ENCODE results near the gene LRBA.
"Not testable (repeated sequence)": the region's sequence is repeated elsewhere in the genome, so short reads cannot be mapped to it uniquely, and the experiment has no call there.

The LRBA gene

DNA sequence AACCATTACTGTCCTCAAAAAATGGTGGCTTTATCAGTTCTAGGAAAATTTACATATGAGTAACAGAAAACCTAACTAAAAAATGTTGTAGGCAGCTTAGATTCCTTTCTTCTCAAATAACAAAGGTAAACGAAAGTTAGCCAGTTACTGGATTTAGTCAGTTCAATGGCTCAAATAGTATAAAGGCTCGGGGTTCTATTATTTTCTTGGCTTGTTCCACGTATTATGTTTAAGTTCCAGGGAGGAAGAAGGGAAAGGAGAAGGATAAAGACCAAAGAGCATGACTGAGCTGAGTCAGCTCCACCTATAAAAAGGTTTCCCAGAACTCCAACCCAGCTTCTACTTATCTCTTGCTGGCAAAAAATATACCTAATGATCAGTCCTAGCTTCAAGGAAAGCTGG lies 474.1 kb downstream of the LRBA start:
- no peak for DNase-seq

DNA sequence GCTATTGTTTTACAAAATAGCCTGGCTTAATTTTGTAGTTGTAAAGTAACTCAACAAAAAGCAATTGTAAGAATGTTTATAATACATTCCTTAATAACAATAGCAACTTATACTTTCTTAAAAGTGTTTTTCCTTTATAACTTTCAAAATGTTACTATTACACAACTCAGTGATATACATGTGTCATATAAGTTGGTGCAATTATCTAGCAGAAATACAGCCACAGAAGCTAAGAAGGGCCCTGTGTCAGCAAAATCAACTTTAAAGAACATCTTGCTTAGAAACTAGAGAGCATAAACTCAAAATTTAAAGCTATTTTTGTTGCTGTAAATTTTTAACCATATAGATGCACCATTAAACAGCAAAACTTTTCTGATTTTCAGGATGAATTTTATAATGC lies 474.5 kb downstream of the LRBA start:
- DNase-seq, result no peak

DNA sequence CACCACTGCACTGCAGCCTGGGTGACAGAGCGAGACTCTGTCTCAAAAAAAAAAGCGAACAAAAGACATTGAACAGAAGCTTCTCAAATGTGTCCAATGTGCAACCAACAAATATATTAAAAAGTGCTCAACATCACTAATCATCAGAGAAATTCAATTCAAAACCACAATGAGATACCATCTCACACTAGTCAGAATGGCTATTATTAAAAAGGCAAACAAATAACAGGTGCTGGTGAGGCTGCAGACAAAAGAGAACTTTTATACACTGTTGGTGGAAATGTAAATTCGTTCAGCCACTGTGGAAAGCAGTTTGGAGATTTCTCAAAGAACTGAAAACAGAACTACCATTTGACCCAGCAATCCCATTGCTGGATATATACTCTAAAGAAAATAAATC lies 477.2 kb downstream of the LRBA start:
- DNase-seq, result not testable (repeated sequence)

DNA sequence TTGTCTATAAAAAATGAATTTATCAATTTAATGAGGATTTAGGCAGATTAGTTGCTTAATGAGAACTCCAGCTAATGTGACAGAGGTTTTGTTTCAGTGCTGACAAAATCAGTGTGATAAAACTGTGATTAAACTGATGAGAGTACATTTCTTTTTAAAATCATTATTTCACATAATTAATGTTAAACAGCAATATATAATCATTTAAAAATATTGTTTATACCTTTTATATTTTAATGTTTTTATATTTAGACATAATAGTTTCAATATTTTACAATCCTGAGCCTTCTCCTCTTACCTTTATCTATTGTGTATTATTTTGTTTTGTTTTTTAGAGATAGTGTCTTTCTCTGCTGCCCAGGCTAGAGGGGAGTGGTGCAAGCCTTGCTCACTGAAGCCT lies 480.3 kb downstream of the LRBA start:
- DNase-seq, result no peak

DNA sequence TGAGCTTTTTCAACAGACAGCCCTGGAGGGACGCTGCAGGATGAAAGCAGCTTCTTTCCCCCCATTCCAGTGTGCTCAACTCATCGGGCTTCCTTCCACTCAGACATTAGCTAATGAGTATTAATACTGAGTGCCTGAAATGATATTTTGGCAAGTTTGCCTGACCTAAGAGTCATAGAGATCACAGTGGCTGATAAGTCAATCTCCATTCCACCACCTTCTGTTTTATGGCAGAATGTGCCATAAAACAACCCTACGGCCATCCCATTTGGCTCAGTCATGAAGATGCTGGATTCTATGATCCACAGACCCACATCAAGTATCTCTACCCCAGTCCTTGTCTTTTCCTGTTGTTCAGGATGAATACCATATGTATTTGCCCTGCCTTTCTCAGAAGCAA lies 481.4 kb downstream of the LRBA start:
- DNase-seq, result no peak

DNA sequence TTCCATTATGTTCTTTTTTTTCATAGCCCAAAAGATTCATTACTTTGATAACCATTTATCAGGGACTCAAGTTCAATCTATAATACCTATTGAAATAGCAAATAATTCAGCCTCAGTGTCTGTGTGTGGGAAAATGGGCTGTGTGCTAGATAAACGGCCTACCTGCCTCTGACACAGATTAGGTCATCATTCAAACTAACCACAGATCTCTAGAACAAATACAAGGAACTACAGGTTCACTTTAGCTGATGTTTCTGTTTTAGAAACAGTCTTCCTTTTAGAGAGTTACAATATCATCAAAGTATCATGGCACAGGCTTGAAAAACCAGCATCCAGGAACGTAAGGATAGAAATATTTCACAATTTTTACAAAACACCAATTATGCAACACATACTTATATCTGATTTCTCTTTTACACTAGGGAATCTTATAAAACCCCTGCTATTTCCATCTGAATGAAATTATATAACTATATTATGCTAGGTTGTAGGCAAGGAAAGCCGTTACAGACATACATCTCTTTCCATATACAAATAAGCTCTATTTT lies 489.7 kb downstream of the LRBA start:
- no peak for DNase-seq

DNA sequence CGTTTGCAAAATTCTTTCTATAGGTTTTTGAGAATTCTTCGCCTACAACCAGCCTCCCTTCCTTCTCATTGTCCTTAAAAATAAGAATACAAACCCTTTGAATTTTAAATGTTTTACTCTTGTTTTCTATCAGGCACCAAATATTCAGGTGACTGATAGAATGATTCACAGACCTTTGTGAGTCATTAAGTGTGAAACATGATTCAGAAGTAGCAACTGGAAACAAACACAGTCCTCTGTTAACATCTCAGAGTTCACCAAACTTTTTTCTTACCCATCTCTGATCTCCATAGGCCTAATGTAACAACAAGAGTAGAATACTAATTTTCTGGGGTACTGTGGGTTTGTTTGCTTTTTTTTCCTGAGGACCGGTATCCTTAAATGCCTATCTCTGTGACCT lies 496.5 kb downstream of the LRBA start:
- no peak for DNase-seq

DNA sequence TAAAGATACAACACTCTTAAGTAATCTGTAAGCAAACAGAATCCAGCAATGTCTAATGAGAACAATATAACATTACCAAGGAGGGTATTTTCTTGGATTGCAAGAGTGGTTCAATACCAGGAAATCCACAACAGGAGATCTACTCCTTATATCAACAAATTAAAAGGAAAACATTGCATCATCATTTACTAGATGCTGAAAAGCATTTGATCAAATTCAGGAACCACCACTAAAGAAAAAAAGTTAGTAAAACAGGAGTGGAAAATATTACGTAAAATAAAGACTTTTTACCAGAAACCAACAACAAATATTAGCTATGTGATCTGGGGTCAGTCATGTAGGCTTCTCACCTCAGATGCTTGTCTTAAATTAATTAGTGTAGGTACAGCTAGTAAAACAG lies 499.9 kb downstream of the LRBA start:
- DNase-seq, result no peak

DNA sequence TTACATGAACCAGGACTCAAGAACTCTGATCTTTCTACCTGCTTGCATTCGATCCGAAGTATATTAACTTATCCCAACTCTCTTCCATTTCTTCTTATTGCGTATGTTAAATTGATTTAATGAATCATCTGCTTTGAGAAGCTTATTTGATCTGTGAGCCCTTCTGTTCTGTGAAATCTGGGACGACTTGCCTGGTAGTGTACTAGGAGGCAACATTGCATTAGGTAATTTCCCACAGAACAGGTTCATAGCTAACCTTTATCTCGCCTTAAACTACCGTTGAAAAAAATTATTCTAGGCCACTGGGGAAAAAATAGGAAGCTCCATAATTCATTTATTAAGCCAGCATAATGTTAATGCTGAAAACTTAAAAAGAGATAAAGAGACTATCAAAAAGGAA lies 500.4 kb downstream of the LRBA start:
- no peak for DNase-seq

DNA sequence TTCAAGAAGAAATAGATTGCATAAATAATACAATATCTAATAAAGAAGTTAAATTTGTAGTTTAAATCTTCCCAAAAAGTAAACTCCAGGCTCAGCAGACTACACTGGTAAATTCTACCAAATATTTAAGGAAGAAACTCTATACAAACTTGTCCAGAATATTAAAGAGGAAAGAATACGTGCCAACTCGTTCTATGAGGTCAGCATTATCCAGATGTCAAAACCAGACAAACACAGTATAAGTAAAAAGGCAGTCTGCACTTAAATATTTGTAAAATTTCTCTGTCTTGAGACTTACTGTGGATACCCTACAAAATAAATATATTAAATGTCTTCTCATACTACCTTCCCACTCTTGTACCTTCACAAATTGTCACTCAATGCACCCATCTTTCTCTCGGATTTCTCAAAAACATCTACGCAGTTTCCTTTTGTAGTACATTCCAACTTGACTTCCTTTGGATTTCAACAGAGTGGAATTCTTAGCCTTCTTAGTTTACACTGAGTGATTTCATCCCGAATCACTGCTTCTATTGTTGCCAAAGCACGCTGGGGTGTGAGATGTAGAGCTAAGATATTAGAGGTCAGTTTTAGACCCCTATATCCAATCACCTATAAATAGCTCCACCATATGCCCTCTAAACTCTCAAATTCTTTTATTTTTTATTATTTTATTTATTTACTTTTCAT lies 504.8 kb downstream of the LRBA start:
- no peak for DNase-seq

DNA sequence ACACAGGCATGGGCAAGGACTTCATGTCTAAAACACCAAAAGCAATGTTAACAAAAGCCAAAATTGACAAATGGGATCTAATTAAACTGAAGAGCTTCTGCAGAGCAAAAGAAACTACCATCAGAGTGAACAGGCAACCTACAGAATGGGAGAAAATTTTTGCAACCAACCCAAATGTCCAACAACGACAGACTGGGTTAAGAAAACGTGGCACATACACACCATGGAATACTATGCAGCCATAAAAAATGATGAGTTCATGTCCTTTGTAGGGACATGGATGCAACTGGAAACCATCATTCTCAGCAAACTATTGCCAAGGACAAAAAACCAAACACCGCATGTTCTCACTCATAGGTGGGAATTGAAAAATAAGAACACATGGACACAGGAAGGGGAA lies 507.4 kb downstream of the LRBA start:
- not testable (repeated sequence) for DNase-seq

DNA sequence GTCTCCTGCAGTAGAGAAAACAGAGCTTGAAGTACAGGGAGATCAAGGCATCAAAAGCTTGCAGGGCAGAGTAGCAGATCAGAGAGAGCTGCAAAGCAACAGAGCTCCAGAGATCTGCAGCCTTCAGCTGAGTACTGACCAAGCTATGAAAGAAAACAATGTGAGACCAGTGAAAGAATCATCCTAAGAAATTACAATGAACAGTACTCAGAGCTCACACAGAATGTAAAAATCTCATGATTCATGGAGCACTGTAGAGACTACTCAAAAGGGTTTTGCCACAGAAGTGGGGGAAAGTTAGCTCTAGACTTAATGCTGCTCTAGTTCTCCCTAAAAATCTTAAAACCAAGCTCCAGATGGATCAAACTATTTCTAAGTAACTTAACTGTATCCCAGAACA lies 513.1 kb downstream of the LRBA start:
- DNase-seq, result no peak

DNA sequence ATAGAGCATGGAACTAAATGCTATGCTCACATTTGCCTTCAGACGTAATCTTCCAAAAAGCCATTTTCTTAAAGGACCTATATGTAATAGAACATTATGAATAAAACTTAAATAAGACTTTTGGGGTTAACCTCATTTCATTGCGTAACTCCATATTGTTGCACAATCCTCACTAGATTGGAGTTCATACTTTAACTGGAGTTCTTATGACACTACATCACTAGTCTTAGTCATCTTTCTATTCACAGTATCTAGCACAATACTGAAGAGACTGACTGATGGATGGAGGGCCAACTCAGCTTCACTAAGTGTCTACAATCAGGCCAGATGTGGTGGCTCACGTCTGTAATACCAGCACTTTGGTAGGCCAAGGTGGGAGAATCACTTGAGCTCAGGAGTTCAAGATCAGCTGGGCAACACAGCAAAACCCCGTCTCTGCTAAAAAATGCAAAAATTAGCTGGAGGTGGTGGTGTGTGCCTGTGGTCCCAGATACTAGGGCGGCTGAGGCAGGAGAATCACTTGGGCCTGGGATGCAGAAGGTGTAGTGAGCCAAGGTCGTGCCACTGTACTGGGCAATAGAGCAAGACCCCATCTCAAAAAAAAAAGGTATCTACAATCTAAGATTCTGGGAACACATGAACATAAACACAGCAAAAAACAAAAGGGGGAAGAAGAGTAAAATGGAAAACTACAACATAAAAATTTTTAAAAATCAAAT lies 513.9 kb downstream of the LRBA start:
- no peak for DNase-seq

DNA sequence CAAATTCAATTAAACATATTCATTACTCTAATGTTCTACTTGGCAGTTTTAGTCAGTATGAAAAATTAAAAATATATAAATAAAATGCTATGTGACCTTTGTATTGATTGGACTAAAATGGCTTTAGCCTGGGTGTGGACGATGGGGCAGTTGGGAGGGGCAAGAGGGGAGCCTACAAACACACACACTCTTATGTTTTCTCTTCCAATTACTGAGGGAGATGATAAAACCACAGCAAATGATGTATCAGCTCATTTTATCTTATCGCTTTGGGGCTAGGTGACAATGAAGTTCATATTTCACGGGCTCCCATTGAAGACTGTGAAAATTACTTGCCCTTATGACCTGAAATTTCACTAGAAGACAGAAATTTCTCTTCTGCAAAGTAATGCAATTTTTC lies 517.5 kb downstream of the LRBA start:
- DNase-seq, result no peak

DNA sequence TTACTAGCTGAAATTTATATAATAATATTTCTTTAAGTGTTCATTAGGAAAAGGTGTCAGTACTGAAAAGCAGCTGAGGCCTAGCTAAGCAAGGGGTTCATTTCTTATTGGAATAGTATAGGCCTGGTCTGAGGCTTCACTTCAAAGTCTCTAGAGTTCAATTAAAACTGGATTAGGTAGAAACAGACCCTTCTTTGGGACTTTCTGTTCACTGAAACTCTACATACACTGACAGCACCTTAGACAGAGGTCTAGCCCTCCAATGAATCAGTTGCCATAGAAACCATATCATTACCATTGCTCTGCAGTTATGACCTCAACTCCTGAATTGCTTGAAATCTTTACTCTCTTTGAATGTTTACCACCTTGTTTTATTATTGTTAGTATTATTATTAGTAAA lies 519.5 kb downstream of the LRBA start:
- no peak for DNase-seq

DNA sequence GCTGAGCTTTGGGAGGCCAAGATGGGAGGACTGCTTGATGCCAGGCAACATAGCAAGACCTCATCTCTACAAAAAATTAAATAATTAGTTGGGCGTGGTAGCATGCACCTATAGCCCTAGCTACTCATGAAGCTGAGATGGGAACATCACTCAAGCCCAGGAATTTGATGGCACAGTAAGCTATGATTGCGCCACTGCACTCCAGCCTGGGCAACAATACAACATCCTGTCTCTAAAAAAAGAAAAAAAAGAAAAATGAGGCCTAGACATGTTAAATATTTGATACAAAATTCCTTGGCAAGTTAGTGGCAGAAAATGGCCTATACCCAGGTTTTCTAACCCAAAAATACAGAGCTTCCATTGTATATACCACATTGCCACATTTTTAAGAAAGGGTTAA lies 521.2 kb downstream of the LRBA start:
- no peak for DNase-seq

DNA sequence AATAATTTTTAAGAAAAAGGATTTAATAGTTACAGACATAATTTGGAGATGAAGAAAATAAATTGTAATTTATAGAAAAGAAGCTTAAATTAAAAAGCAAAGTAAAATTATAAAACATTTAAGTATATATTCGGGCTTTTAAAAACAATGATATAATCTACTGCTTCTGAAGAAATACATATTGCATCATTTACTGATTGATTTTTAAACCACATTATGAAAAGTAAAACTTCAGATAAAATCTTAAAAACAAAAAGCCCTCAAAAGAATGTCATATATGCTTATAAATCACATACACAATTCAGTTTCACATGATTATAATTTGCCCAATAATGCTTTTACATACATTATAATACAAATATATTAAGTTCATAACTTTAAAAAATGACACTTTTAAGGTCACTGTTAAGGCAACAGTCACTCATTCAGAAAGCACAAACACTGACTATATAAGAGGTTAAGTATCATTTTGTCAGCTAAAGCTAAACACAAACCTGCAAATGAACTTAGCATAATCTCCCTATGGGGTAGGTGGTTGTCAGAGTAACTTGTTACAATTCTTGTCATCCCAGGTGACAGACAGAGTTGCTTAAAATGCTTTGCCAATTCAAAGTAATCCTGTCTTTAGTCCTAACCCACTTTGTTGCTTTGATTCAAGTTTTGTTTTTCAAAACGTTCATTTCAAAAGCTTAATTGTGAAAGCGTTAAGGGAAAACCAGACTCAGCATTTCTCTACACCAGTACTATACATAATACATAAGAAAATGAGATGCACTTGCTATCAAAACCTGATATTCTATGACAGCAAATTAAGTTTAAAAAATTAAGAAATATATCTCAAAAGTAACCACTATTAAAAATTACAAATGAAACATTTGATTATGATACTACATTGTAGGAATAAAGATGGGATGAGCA lies 523.7 kb downstream of the LRBA start:
- no peak for DNase-seq

DNA sequence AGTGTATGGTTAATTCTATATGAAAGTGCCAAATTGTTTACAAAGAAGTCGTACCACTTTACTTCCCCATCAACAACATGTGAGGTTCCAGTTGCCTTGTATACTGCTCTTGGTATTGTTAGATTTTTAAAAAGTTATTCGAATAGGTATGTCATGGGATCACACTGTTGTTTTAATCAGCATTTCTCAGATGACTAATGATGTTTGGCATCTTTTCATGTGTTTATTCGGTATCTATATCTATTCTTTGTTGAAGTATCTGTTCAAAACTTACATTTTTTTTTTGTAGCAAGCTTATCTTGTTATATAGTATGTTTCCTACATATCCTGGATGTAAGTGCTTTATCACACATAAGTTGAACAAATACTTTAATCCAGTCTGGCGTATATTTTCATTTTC lies 532.5 kb downstream of the LRBA start:
- no peak for DNase-seq

DNA sequence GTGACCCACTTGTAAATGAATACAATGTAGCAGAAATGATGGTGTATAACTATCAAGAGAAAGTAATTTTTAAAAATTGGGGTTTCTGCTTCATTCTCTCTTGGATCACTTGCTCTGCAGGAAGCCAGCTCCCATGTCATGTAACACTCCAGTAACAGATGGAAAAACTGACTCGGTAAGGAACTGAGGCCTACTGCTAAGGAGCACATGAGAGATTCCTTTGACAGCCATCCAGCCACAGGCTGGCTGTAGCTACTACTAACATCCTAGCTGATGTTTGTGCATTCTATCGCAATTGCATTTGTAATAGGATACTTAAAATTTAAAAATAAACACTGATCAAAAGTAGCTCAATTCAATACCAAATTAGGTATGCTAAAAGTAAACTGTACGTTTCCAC lies 535.4 kb downstream of the LRBA start:
- no peak for DNase-seq

DNA sequence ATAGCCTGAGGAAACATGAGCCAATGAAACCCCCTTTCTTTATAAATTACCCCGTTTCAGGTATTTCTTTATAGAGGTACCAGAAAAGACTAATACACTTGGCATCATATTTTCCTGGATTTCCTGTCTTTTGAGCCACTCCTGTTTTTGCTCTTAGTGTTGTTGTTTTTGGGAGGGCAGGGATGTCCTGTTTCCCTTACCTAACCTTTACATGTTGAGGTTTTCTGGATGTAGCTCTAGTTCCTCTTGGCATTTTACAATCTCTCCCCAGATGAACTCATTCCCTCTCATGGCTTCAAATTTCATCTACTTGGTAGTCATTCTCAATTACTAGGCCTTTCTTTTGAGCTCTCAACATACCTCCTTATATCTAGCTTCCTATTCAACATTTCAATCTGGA lies 537.2 kb downstream of the LRBA start:
- no peak for DNase-seq

DNA sequence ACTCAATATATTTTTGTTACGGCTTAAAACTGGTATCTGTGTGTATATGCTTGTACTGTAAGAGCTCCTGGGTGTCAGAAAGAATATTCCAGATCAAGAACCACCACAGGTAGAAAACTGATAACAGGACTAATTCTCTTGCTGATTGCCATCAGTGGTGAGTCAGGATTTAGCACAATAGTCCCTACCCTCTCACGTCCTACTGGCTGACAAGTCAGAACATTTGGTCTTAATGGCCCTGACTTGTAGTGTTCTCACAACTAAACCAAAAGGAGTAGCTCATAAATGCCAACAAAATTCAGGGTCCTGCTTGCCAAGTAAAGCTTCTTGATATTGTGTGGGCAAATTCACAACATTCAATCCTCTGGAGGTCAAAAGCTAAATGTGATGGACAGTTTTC lies 538.3 kb downstream of the LRBA start:
- no peak for DNase-seq

DNA sequence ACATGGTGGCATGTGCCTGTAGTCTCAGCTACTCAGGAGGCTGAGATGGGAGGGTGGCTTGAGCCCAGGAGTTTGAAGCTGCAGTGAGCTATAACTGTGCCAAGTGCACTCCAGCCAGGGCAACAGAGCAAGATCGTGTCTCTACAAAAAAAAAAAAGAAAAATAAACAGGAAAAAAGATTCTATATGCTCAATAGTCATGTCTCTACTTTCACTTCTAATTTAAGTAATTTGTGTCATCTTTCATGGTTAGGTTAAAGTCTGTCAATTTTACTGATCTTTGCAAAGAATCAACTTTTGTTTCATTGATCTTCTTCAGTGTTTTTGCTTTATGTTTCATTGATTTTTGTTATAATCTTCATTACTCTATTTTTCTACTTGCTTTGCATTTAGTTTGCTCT lies 539.3 kb downstream of the LRBA start:
- no peak for DNase-seq

DNA sequence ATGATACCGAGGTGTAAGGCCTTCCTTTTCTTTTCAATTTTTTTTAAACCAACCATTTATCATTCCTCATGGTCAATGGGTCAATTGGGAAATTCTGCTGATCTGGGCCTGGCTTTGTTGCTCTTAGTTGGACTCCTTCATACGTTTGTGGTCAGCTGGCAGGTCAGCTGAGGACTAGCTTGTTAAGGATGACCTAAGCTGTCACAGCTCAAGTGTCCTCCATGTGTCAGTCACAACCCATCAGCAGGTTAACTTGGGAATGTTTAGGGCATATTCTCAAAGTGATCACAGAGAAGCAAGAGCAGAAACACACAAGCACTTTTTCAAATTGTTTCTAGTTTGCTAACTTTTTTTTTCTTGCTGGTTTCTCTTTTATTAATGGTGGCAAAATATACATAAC lies 550.6 kb downstream of the LRBA start:
- no peak for DNase-seq

DNA sequence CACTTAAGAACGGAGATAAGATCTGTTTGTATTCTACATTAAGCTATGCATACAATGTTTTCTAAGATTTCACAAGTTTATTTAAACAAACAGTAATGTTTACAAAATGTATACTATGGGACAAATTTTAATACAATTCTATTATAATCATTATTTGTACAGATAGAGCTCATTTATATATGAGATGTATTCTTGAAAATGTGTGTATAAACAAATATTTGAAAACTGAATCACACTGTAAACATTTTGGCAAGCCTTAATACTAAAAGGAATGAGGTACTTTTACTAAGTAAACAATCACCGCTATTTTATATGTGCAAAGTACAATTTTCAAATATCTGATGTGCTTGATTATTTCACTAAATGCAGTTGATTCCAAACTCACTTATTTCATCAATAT lies 552.3 kb downstream of the LRBA start:
- DNase-seq, result no peak

Data from cerebellar nuclear complex (tissue), 1 donor.